HG03066 (cell line): ENCODE measurements around the gene GP9.

Experiments
- ATAC-seq: cut with Tn5 transposase; IDR thresholded peaks from one replicate; pipeline ENCODE4 v1.9.1; 2021; ENCODE audit warnings: low read depth; ENCODE audit not compliant: unreplicated experiment

GP9 gene

DNA sequence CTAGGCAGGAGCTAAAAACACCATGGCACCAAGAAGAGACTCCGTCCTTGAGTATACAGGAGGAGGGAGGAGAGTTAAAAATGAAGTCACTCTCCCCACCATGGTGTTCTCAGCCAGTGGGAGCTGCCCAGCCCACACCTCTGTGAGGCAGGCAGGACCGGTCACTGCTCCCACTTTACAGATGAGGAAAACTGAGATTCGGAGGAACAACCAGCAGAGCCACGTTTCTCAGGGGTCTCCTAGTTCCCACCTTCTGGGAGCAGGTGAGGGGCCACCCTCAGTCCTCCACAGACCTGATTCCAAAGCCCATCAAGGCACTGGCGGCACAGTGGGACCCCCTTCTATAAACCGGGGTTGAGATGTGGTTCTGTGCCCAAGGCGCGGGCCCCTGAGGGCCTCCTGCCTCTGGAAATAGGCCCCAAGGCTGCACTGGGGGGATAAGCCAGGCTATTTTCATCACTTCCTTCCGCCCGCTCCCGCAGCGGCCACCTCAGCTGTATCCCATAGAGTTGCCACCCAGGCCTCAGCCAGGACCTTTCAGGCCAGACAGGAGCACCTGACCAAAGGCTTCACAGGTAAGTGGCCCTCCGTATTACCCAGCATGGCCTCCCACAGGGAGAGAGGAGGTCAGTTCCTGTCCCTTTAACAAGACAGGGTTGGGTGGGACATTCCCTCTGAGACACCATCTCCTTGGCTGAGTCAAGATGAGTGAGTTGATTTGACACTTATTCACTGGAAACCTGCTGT, at the start of gene GP9:
Gene GP9 (plus strand): TSS at position 504 of the 747 bp plus-strand sequence. CDS start 961 bp downstream, outside the sequence.
- ATAC-seq: no peak

- no peak for ATAC-seq
These were observed 47.1 kb upstream of the GP9 start for GRCh38 chr3:129013491-129013891.

DNA sequence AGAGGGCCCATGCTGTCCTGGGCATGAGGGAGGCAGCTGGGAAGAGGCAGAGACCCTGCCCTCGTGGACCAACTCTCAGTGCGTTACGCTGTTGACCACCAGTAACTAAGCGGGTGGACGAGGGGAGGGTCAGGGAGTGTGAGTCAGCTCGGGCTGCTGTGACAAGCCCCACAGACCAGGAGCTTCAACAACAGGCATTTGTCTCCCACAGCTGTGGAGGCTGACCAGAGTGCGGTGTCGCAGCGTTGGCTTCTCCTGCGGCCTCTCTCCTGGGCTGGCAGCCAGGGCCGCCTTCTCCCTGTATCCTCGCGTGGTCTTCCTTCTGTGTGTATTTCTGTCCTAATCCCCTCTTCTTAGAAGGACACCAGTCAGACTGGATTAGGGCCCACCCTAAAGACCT, 46.4 kb upstream of the GP9 start:
- no peak for ATAC-seq

DNA sequence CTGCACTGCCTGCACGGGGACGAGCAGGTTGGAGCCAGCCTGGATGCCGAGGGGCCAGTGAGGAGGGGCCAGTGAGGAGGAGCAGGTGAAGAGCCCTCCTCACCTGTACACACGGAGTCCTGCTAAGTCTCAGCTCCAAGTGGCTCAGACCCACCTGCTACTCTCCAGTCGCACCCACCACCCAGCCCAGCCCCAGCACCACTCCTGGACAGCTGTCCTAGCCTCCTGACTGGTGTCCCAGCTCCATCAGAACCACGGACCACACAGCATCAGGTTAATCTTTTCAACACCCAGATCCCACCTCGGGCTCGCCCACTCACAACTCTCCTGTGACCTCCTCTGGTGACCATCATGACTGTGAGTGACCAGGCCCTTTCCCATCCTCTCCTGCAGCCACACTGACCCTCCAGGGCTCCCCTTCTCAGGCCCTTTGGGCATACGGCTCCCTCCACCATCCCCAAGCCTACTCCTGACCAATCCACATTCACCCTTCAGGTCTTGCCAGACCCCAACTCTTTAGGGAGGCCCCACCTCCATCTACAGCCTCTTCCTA, 45.7 kb upstream of the GP9 start:
- ATAC-seq: no peak

DNA sequence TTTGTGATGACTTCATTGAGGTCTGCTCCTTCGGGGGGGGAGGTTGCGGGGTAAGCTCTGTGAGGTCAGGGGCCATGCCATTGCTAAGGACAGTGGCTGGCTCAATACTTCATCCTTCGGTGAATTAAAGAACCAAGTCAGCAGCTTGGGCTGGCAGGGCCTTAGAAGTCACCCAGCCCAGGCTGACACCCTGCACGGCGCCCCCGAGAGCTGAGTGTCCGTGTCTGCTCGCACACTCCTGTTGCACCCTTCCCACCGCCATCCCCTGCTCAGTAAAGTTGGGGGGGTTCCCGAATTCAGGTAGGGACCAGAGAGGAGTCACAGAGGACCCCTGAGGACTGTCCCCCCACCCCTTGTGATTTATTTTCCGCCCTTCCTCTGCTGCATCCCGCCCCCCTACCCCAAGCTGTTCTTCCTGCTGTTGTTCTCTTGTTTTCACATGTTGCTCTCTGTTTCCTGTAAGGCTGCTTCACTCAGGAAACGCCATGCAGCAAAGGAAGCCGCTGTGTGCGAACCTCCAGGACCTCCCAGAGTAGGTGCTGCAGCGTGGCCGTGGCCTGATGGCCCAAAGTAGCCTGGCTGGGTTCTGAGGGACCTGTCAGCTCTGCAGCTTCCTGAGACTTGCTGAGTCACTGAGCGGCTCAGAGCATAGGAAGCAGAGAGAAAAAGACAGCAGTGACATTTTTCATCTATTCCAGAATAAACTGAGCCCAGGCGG, 45.0 kb upstream of the GP9 start:
- no peak for ATAC-seq

DNA sequence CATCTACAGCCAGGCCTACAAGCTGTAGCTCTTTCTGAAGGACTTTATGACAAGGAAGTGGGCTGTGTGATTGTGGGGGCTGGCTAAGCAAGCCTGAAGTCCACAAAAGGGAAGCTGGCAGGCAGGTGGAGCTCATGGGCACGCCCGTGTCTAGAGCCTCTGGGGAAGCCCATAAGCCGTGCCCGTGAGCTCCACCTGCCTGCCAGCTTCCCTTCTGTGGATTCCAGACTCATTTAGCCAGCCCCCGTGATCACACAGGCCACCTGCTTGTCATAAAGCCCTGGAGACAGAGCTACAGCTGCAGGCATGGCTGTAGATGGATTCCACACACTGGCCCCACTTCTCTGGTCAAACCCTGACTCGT, 44.2 kb upstream of the GP9 start:
- ATAC-seq: no peak

GRCh38 chr3:129016720-129017483, 43.7 kb upstream of the GP9 start:
- no peak for ATAC-seq

DNA sequence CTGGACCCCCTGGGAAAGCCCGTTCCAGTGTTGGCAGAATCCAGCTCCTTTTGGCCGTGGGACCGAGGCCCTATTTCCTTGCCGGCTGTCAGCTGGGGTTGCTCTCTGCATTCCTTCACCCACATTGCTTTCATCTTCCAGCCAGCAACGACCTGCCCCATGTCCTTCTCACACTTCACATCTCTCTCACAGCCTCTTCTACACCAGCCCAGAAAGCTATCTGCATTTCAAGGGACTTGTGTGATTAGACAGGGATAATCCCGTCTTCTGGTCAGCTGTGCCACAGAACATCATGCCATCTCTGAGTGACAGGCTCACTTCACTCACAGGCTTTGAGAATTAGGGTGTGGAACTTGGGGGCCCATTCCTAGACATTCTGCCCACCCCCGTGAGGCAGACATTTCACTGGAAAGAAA, 43.1 kb upstream of the GP9 start:
- no peak for ATAC-seq

- ATAC-seq: no peak
These were observed 42.3 kb upstream of the GP9 start for GRCh38 chr3:129018271-129018670.

DNA sequence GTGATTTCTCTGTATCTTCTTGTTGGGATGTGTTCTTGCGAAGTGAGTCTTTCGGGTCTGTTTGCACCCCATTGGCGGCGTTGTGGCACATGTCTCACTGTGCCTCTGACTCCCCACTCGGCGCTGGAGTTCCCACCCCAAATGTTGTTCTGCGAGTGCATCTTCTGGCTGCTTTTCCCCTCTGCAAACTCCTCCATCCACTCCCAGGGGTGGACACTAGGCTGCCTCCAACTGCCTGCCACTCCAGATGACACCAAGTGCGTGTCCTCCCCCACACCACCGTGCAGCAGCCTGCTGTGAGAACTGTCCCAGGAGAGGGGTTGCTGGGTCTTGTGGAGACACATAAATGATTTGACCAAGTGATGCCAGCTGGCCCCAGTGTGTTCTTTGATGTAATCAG, 41.8 kb upstream of the GP9 start:
- no peak for ATAC-seq

DNA sequence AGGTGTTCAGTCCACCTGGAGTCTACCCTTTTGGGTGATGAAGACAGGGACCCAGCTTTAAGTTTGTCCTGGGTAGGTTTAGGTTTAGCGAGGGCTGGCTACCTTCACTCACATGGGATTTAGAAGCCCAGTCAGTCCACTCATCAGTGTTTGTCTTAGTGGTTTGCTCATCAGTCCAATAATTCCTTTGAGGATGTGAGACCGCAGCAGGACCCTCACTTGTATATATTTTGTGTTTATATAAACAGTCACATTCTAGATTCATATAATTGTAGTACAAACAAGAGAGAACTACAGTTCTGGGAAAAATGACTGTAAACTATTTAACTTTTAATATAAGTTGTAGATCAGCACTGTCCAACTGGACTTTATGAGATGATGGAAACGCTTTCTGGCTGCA, 41.3 kb upstream of the GP9 start:
- no peak for ATAC-seq

- ATAC-seq: no peak
These were observed 39.9 kb upstream of the GP9 start for GRCh38 chr3:129020691-129021090.

- no peak for ATAC-seq
These were observed 39.4 kb upstream of the GP9 start for GRCh38 chr3:129021140-129021551.

DNA sequence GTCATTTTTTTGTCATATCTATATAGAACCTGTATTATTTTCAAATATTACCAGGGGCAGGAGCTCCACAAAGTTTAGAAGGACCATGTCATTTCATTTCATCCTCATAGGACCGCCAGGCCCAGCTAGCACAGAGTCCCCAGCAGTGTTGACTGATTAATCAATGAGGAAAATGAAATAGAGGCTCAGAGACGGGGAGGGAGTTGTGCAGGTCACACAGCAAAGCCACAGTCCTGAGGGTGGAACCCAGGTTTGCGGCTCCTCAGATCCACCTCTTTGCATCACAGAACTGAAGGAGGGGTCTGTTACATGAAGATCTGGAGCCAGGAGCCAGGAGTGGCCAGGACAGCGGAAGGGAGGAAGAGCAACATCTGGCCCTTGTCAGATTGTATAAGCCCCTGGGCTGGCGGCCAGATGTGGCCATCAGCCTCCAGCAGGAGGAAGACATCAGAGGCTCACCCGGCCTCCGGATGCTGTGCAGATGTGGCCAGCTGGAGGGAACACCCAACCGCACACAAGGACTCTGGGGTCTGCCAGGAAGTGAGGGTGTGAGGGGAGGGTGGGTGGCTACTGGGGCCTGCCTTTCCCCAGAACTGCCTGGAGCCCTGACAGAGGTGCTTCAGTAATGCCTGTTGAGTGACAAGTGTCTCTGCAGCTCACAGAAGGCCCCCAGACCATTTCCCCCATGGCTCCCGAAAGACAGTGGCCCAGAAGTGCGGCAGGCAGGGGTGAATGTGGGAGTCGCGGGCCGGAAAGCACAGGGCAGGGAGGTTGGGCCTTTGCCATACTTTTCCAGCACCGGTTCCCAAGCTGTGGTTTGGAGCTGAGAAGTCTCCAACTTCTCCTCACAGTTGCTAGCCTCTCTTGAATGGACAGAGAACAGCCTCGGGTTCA, 38.2 kb upstream of the GP9 start:
- ATAC-seq: no peak

- ATAC-seq: no peak
These were observed 37.6 kb upstream of the GP9 start for GRCh38 chr3:129023008-129023358.

- no peak for ATAC-seq
These were observed 36.7 kb upstream of the GP9 start for GRCh38 chr3:129023909-129024308.

GRCh38 chr3:129025108-129025507, 35.5 kb upstream of the GP9 start:
- no peak for ATAC-seq

DNA sequence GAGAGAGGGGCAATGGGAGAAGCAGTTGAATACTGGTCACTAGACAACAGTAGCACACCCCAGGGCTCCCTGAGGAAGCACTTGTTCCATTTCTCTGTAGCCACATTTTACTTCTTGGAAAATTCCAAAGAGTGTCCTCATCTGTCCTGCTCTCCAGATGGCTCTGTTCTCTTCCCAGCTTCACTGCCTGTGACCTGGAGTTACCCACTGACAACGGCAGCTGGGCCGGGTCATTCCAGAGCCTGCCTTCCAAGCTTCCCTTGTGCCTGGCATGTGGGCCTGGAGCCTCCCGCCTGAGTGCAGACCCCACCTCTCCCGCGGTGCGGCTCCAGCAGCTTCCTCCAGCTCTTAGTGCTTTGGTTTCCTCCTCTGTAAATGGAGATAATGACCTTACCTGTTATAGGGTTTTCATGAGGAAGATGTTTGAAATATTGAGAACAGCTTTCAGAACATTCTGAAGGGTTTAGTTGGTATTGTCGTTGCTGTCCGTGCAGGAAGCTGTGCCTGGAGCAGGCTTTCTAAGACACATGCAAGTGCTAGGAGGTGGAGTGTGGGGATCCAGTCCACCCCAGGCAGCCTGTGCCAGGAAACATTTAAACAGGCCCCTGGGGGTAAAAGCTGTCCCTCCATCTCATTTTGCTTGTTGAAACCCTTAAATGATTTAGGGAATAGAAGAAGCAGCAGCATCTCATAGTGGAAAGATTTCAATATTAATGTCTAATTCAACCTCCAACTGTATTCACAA, 34.7 kb upstream of the GP9 start:
- ATAC-seq: no peak

GRCh38 chr3:129026728-129027543, 33.6 kb upstream of the GP9 start:
- ATAC-seq: peak; percentile 98
